ENCODE data around the gene RYR2. TPM values are rescaled to one million over a fixed set of nuclear protein-coding genes. Genes with fewer than 3 reads are reported as not detected.

RYR2 gene
- polyA plus RNA-seq, 1 of the 3 experiments (the other 2 are of a cell fraction) = under 0.01 TPM

GRCh38 chr1:237181743-237182317 is 139.8 kb downstream of the RYR2 start:
- Histone ChIP-seq H3K27me3 (ENCODE audit: insufficient read depth) (no peaks in the 10 kb centered on the region), H4K20me1 (ENCODE audit: insufficient read depth) (no peaks in the 10 kb centered on the region), H3K4me2 (no peak overlapping the region), H3F3A (replicated peaks; ENCODE audit: insufficient read depth) (no peaks in the 10 kb centered on the region), H3K27ac (ENCODE audit: low read depth in 2 of 2, low read length in 1 of 2) (peak overlapping the region in 1 of 2 experiments; percentile 3; a peak in 1 of 4 replicates), H3K36me3 (replicated peaks in 1 of 2; ENCODE audit: control insufficient read depth in 1 of 2, insufficient read depth in 2 of 2, low read length in 1 of 2) (no peaks in the 10 kb centered on the region), H3K79me2 (ENCODE audit: insufficient read depth) (no peaks in the 10 kb centered on the region), H3K9ac (no peak overlapping the region), H3K4me1 (ENCODE audit: control insufficient read depth in 1 of 2, insufficient read depth in 2 of 2, low read depth in 1 of 2, low read length in 1 of 2) (peaks cover 0 to 9% of the 10 kb centered on the region in 2 experiments; a peak in 1 of 4 replicates), H2AFZ (ENCODE audit: low read depth) (no peak overlapping the region), H3K4me3 (ENCODE audit: low read depth in 2 of 2, low read length in 1 of 2) (no peak overlapping the region), H3K9me2 (no peaks in the 10 kb centered on the region), H3K9me3 (no peaks in the 10 kb centered on the region)
- ChIA-PET POLR2A (no interaction called here), CTCF (interaction anchor here (1.6 kb wide), 1 partner anchor 29 kb away, joined by 3 read pairs; no protein-coding TSS in a partner anchor)
- 51% methylated on average over 12 of the region's 12 CpGs for WGBS (ENCODE audit: low lambda C conversion rate)
- DNase-seq = no peak
- TF ChIP-seq SIN3A (IDR thresholded peaks at IDR 0.05; ENCODE audit: borderline replicate concordance, low read depth, low read length) (no peak), ELF1 (IDR thresholded peaks at IDR 0.05) (no peak), USF2 (IDR thresholded peaks at IDR 0.05; ENCODE audit: borderline replicate concordance, low read depth, low read length) (no peak), USF1 (IDR thresholded peaks at IDR 0.05; ENCODE audit: borderline replicate concordance, low read depth) (no peak), RFX5 (IDR thresholded peaks at IDR 0.05; ENCODE audit: low read length) (no peak), SMC3 (IDR thresholded peaks at IDR 0.05; ENCODE audit: low read depth, low read length) (no peak), TAF1 (IDR thresholded peaks at IDR 0.05; ENCODE audit: borderline replicate concordance, low read depth, low read length) (no peak), FOXM1 (IDR thresholded peaks at IDR 0.05; ENCODE audit: low read depth) (no peak), TEAD4 (IDR thresholded peaks at IDR 0.05; ENCODE audit: borderline replicate concordance, insufficient read depth) (no peak), NRF1 (IDR thresholded peaks at IDR 0.05; ENCODE audit: low read depth, low read length) (no peak), FOSL2 (IDR thresholded peaks at IDR 0.05; ENCODE audit: borderline replicate concordance, low read depth) (no peak), GABPA (IDR thresholded peaks at IDR 0.05; ENCODE audit: low read depth) (no peak)

GRCh38 chr1:237183963-237184540 is 142.1 kb downstream of the RYR2 start:
- no peak for DNase-seq
- WGBS (ENCODE audit: low lambda C conversion rate) = 60% methylated on average over 7 of the region's 7 CpGs
- TF ChIP-seq EZH2phosphoT487 (IDR thresholded peaks at IDR 0.05; ENCODE audit: borderline replicate concordance, low read depth) (no peak), MXI1 (IDR thresholded peaks at IDR 0.05; ENCODE audit: low read depth, low read length) (no peak), ZBTB33 (IDR thresholded peaks at IDR 0.05; ENCODE audit: borderline replicate concordance, low read depth) (no peak), SMC3 (IDR thresholded peaks at IDR 0.05; ENCODE audit: low read depth, low read length) (no peak), RCOR1 (IDR thresholded peaks at IDR 0.05; ENCODE audit: low read length) (no peak), ELF1 (IDR thresholded peaks at IDR 0.05) (no peak), RAD21 (IDR thresholded peaks at IDR 0.05; ENCODE audit: low read length) (no peak), PBX3 (IDR thresholded peaks at IDR 0.05) (no peak), NRF1 (IDR thresholded peaks at IDR 0.05; ENCODE audit: low read depth, low read length) (no peak), GABPA (IDR thresholded peaks at IDR 0.05; ENCODE audit: low read depth) (no peak), JUND (IDR thresholded peaks at IDR 0.05) (no peak), RXRA (IDR thresholded peaks at IDR 0.05; ENCODE audit: borderline replicate concordance, low read depth) (no peak), POLR2AphosphoS5 (IDR thresholded peaks at IDR 0.05; ENCODE audit: low read depth, low read length) (no peak), FOXJ3 (CRISPR knock-in tag; IDR thresholded peaks at IDR 0.05) (no peak), EP300 (IDR thresholded peaks at IDR 0.05; ENCODE audit: borderline replicate concordance in 1 of 2, low read depth in 1 of 2, low read length in 1 of 2) (no peak), NFIC (IDR thresholded peaks at IDR 0.05; ENCODE audit: borderline replicate concordance) (no peak), RFX5 (IDR thresholded peaks at IDR 0.05; ENCODE audit: low read length) (no peak)

More at GRCh38 chr1:237183963-237184540, 142.1 kb downstream of the RYR2 start:
- Histone ChIP-seq H3K27ac (ENCODE audit: low read depth in 2 of 2, low read length in 1 of 2) (no peak overlapping the region), H3K9ac (no peak overlapping the region), H3K9me3 (no peaks in the 10 kb centered on the region; the same call in 1 of the 2 replicates), H3K9me2 (no peaks in the 10 kb centered on the region), H3K79me2 (ENCODE audit: insufficient read depth) (no peaks in the 10 kb centered on the region), H3K4me3 (ENCODE audit: low read depth in 2 of 2, low read length in 1 of 2) (no peak overlapping the region), H2AFZ (ENCODE audit: low read depth) (no peak overlapping the region), H3K4me1 (ENCODE audit: control insufficient read depth in 1 of 2, insufficient read depth in 2 of 2, low read depth in 1 of 2, low read length in 1 of 2) (peaks cover 0 to 10% of the 10 kb centered on the region in 2 experiments; a peak in 1 of 4 replicates), H3K27me3 (ENCODE audit: insufficient read depth) (no peaks in the 10 kb centered on the region), H3K36me3 (replicated peaks in 1 of 2; ENCODE audit: control insufficient read depth in 1 of 2, insufficient read depth in 2 of 2, low read length in 1 of 2) (no peaks in the 10 kb centered on the region), H4K20me1 (ENCODE audit: insufficient read depth) (no peaks in the 10 kb centered on the region), H3K4me2 (no peak overlapping the region), H3F3A (replicated peaks; ENCODE audit: insufficient read depth) (no peaks in the 10 kb centered on the region)
- POLR2A ChIA-PET = no interaction called here
- CTCF ChIA-PET = interaction anchor here (1.3 kb wide), 1 partner anchor 13 kb away, joined by 4 read pairs; no protein-coding TSS in a partner anchor

All from SK-N-SH (cell line).